EL (cell line): ENCODE results near the gene CERS6.

ENCODE experiments used
- DNase-seq: peaks from one replicate; pipeline ENCODE4 v3.0.0-alpha.2; 2016

The CERS6 gene

DNA sequence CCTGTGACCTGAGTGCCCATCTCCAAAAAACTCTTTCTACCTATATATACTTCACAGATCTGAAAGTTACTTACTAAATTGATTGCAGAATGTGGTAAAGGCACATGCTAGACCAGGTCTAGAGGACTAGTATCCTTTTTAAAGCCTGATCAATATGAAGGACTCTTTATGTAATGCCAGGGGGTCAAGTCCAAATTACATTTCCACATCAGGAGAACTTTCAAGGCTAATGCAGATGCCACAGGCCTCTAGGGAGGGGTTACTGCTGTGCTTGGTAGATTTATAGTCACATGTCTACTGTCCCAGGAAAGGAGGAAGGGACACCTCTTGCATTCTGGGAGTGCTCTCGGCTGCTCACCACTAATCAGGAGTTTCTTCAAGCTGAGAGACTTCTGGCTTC, 227.9 kb downstream of the CERS6 start:
- DNase-seq: no peak

- no peak for DNase-seq
Observed at GRCh38 chr2:168684921-168685599, 229.0 kb downstream of the CERS6 start.

DNA sequence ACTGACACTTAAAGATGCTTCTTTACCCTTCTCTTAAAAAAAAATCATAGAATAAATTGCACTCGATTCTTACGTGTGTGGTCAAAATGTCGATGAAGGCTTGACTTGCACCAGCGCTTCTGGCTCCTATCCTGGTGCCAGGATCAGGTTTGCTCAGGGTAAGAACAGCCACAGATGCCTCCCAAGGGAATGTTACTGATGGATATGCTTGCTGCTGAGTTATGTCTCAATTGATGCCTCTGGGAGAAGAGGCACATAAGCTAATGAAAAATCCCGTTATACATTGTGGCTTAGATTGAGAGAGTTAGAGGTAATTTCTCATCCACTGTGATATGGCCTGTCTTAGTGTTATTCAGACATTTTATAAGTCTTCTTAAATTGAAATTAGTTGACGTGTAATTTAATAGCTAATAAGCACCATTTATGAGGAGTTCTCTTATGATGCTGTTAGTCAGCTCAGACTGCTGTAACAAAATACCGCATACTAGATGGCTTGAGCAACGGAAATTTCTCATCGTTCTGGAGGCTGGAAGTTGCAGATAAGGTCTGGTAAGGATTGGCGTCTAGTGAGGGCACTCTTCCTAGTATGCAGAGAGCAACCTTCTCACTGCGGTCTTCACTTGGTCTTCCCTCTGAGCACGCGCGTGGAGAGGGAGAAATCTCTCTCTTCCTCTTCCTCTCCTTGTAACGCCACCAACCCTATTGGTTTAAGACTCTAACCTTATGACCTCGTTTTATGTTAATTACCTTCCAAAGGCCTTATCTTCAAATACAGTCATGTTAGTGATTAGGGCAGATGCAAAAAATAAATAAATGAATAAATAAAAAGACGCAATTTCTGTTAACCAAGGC, 229.8 kb downstream of the CERS6 start:
- no peak for DNase-seq

GRCh38 chr2:168686452-168687191, 230.6 kb downstream of the CERS6 start:
- DNase-seq: peak; percentile 70

DNA sequence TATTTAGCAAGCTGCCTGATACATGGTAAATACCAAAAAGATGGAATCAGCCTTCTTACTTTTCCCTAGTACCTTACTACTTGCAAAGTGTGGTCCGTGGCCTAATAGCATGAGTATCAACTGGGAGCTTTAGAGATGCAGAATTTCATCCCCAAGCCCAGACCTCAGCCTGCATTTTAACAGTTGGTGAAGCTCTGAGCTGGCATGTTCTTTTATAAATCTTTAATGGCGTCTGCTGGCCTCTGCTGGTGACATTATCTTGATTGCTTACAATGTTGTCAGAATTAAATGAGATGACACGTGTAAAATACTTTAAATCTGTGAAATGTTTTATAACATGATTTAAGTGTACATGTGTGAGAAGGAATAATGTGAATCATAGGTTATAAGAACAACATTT, 231.2 kb downstream of the CERS6 start:
- DNase-seq: peak; percentile 14

GRCh38 chr2:168690381-168690885, 234.4 kb downstream of the CERS6 start:
- DNase-seq: no peak

GRCh38 chr2:168691221-168691620, 235.1 kb downstream of the CERS6 start:
- DNase-seq: no peak

DNA sequence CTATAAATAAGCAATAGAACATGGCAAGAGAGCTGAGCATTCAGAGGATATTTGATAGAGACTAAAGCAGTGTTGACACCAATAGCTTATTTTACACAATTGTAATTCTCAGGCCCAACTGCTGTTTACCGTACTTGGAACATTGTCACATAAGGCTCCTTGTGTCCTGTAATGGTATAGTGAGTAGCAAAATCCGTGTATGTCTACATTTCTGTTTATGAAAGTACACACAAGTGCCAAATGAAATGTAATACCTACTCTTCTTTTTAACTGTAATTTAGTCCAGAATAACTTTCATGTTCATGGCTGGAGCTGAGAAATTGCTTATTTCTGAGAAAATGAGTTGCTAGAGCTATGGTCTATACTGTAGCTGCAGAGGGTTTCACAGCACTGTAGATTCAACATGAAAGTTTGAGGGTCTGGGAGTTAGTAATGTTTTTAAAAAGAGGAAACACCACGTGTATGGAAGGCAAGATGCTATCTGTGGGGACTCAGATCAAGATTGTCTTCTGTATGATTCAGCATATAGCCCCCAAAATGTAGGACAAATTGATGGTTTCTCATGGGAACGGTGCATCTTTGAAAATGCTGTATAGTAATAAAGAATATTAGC, 236.2 kb downstream of the CERS6 start:
- no peak for DNase-seq

- no peak for DNase-seq
Observed at GRCh38 chr2:168694173-168694572, 238.1 kb downstream of the CERS6 start.

- DNase-seq: no peak
Observed at GRCh38 chr2:168694866-168695265, 238.8 kb downstream of the CERS6 start.

DNA sequence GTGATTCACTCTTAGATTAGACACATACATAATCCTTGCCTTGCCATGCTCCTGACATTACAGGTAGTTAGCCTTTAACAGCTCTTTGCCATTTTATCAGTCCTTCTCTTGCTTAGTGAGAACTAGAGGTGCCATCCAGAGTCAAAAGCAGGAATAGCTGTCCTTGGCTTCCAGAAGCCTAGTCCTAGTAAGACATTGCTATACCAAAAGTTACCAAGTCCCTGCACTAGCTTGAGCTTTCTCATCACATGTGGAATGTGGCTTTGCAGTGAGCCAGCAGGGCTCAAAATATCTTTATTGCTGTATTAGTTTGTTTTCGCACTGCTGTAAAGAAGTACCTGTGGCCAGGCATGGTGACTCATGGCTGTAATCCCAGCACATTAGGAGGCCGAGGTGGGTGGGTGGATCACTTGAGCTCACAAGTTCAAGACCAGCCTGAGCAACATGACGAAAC, 241.6 kb downstream of the CERS6 start:
- DNase-seq: no peak

GRCh38 chr2:168698969-168699368, 242.9 kb downstream of the CERS6 start:
- no peak for DNase-seq

- peak; percentile 69 for DNase-seq
Observed at GRCh38 chr2:168699844-168700417, 243.9 kb downstream of the CERS6 start.

DNA sequence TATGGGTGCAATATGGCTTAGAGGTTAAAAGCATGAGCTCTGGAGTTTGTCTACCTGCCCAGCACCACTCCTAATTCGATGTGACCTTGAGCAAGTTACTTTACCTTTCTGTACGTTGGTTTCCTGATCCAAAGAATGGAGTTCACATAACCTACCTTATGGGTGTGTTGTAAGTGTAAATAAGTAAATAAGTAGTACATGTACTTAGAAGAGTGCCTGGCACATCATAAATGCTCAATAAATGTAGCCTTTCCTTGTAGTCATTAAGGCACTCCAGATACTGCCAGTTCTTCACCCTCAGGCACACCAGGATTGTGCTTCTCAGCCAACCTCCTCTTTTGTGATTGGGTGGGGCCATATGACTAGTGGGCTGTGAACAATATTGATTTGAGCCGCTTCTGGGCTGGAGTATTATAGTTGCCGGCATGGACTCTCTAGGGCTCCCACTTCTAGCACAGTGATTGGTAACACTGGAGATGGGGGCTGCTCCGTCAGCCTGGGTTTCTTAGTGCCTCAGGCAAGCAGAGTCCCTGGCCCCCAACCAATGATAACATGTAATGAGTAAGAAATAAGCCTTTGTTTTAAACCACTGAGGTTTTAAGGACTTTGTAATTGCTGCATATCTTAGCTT, 244.7 kb downstream of the CERS6 start:
- peak; percentile 44 for DNase-seq

GRCh38 chr2:168702579-168702978, 246.5 kb downstream of the CERS6 start:
- no peak for DNase-seq

- no peak for DNase-seq
Observed at GRCh38 chr2:168703926-168704325, 247.9 kb downstream of the CERS6 start.

GRCh38 chr2:168705534-168706470, 249.7 kb downstream of the CERS6 start:
- peak; percentile 25 for DNase-seq

- DNase-seq: no peak
Observed at GRCh38 chr2:168706806-168707205, 250.7 kb downstream of the CERS6 start.

DNA sequence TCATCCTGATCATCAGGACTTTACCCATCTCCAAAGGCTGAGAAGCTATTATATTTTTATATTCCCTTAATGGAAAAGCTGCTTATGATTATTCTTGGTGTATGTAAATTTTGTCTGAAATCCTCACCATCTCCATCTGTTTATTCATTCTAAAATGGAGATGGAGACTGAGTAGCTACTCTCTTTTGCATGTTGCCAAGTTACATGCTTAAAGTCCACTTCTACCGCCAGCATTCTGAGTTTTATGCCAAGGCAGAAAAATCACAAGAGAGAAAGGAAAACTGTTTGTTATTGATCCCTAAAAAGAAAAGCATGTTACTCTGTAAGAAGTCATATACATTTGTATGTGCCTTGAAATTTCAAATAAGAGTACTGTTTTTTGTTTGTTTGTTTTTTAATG, 252.0 kb downstream of the CERS6 start:
- DNase-seq: no peak

GRCh38 chr2:168710754-168711467, 254.8 kb downstream of the CERS6 start:
- DNase-seq: no peak
